Smooth muscle cell (in vitro differentiated cells): Measurements from ENCODE around the gene GIPC1. TPM values are rescaled to one million over a fixed set of nuclear protein-coding genes. Genes with fewer than 3 reads are reported as not detected.

ENCODE experiments used
- DNase-seq: peaks from one replicate; lab custom pipeline; 2025; ENCODE audit not compliant: unreplicated experiment; lab: John Stamatoyannopoulos, UW
- H2AFZ ChIP-seq: fragments of 200-600 bp; sonication (generic); 2 replicates; pipeline ENCODE4 v1.6.0; 2016; ENCODE audit warnings: antibody characterized with exemption, low read depth, mild to moderate bottlenecking
- H3F3A ChIP-seq: fragments of 200-600 bp; sonication (generic); 2 replicates; pipeline ENCODE4 v1.6.0; 2017; ENCODE audit warnings: antibody characterized with exemption, low read depth
- H3K27ac ChIP-seq: fragments of 200-600 bp; sonication (generic); 2 replicates; pipeline ENCODE4 v1.5.1; 2016; ENCODE audit warnings: low read depth, mild to moderate bottlenecking
- H3K27me3 ChIP-seq: fragments of 200-600 bp; sonication (generic); 2 replicates; pipeline ENCODE4 v1.6.1; 2016; ENCODE audit warnings: low read depth, mild to moderate bottlenecking
- H3K36me3 ChIP-seq: fragments of 200-600 bp; sonication (generic); 2 replicates; pipeline ENCODE4 v1.5.1; 2016; ENCODE audit warnings: low read depth
- H3K4me1 ChIP-seq: fragments of 200-600 bp; sonication (generic); 2 replicates; pipeline ENCODE4 v1.5.1; 2016; ENCODE audit warnings: low read depth
- H3K4me2 ChIP-seq: fragments of 200-600 bp; sonication (generic); 2 replicates; pipeline ENCODE4 v1.6.0; 2016; ENCODE audit warnings: mild to moderate bottlenecking
- H3K4me3 ChIP-seq: fragments of 200-600 bp; sonication (generic); 2 replicates; pipeline ENCODE4 v1.5.1; 2016; ENCODE audit warnings: mild to moderate bottlenecking
- H3K79me2 ChIP-seq: fragments of 200-600 bp; sonication (generic); 2 replicates; pipeline ENCODE4 v1.6.0; 2016; ENCODE audit warnings: low read depth, mild to moderate bottlenecking
- H3K9ac ChIP-seq: fragments of 200-600 bp; sonication (generic); 2 replicates; pipeline ENCODE4 v1.6.0; 2016; ENCODE audit warnings: low read depth
- H3K9me3 ChIP-seq: fragments of 200-600 bp; sonication (generic); replicated peaks from 2 replicates; pipeline ENCODE4 v1.5.1; 2016; ENCODE audit warnings: low read depth
- H4K20me1 ChIP-seq: fragments of 200-600 bp; sonication (generic); 2 replicates; pipeline ENCODE4 v1.6.0; 2016; ENCODE audit warnings: low read depth
- WGBS: methylation state at CpG from one replicate; pipeline ENCODE4 v1.1.7; 2016; ENCODE audit warnings: low lambda C conversion rate; 5-methylcytosine and 5-hydroxymethylcytosine counted together
- polyA plus RNA-seq: library from polyadenylated mRNA; unstranded; fragments of >200 nt; fragmentation: Nextera tagmentation; extraction: Ambion mirVana; gene quantifications from 2 replicates; pipeline ENCODE4 v1.2.1, GENCODE V29; 2016
- total RNA-seq: library from RNA; depleted of rRNA; stranded (reverse); fragments of >200 nt; gene quantifications from 2 replicates; pipeline ENCODE4 v1.2.3, GENCODE V29; 2014
- TF ChIP-seq, protein P1 (sequence below): fragments of 200-600 bp; sonication (generic); IDR thresholded peaks from 2 replicates; pipeline ENCODE4 v1.5.1; 2017; ENCODE audit warnings: borderline replicate concordance, mild to moderate bottlenecking, antibody characterized with exemption; ENCODE audit not compliant: insufficient read depth, poor library complexity, severe bottlenecking

GIPC1 gene
- total and polyA plus RNA-seq, 2 experiments from 2014 or later: 73.0 to 142 TPM

GRCh38 chr19:14495672-14496028 is 277 bp downstream of the GIPC1 start:
- Histone ChIP-seq H3K4me3 (peak overlapping the region; percentile 75), H3K4me2 (peak overlapping the region; percentile 90), H3K9me3 (no peaks in the 10 kb centered on the region), H3K27me3 (no peaks in the 10 kb centered on the region), H3K79me2 (peaks cover 48% of the 10 kb centered on the region), H4K20me1 (peaks cover 35% of the 10 kb centered on the region), H2AFZ (peak overlapping the region; percentile 4), H3K4me1 (peaks cover 14% of the 10 kb centered on the region), H3F3A (no peaks in the 10 kb centered on the region), H3K27ac (peak overlapping the region; percentile 70), H3K36me3 (no peaks in the 10 kb centered on the region), H3K9ac (peak overlapping the region; percentile 56)
- TF ChIP-seq, protein P1, sequence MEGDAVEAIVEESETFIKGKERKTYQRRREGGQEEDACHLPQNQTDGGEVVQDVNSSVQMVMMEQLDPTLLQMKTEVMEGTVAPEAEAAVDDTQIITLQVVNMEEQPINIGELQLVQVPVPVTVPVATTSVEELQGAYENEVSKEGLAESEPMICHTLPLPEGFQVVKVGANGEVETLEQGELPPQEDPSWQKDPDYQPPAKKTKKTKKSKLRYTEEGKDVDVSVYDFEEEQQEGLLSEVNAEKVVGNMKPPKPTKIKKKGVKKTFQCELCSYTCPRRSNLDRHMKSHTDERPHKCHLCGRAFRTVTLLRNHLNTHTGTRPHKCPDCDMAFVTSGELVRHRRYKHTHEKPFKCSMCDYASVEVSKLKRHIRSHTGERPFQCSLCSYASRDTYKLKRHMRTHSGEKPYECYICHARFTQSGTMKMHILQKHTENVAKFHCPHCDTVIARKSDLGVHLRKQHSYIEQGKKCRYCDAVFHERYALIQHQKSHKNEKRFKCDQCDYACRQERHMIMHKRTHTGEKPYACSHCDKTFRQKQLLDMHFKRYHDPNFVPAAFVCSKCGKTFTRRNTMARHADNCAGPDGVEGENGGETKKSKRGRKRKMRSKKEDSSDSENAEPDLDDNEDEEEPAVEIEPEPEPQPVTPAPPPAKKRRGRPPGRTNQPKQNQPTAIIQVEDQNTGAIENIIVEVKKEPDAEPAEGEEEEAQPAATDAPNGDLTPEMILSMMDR: no peak
- DNase-seq: no peak
- 1% methylated on average over 13 of the region's 28 CpGs for WGBS

GRCh38 chr19:14494910-14495671 is 836 bp downstream of the GIPC1 start:
- Histone ChIP-seq H3K27ac (peak overlapping the region; percentile 70), H3K27me3 (no peaks in the 10 kb centered on the region), H2AFZ (peak overlapping the region; percentile 4), H3K9me3 (no peaks in the 10 kb centered on the region), H3K9ac (peak overlapping the region; percentile 56), H4K20me1 (peaks cover 35% of the 10 kb centered on the region), H3K4me1 (peaks cover 14% of the 10 kb centered on the region), H3K36me3 (no peaks in the 10 kb centered on the region), H3K4me2 (peak overlapping the region; percentile 90), H3K4me3 (peak overlapping the region; percentile 75), H3K79me2 (peaks cover 48% of the 10 kb centered on the region), H3F3A (no peaks in the 10 kb centered on the region)
- 48% methylated on average over 13 of the region's 14 CpGs for WGBS
- TF ChIP-seq, protein P1: no peak
- DNase-seq: no peak

- TF ChIP-seq, protein P1: no peak
- Histone ChIP-seq H3K9ac (no peak overlapping the region), H3K79me2 (peaks cover 48% of the 10 kb centered on the region), H3K36me3 (no peaks in the 10 kb centered on the region), H3K4me1 (peaks cover 14% of the 10 kb centered on the region), H2AFZ (no peak overlapping the region), H3K27ac (peak overlapping the region; percentile 70), H3K4me2 (peak overlapping the region; percentile 90), H3K9me3 (no peaks in the 10 kb centered on the region), H4K20me1 (peaks cover 35% of the 10 kb centered on the region), H3F3A (no peaks in the 10 kb centered on the region), H3K4me3 (peak overlapping the region; percentile 75), H3K27me3 (no peaks in the 10 kb centered on the region)
- WGBS: 95% methylated on average over 4 of the region's 4 CpGs
- no peak for DNase-seq
These were observed 1.5 kb downstream of the GIPC1 start for GRCh38 chr19:14494411-14494810.
